ENCODE data around the gene ZNF729. TPM values are rescaled to one million over a fixed set of nuclear protein-coding genes. Genes with fewer than 3 reads are reported as not detected.
"Not testable (repeated sequence)": the region's sequence is repeated elsewhere in the genome, so short reads cannot be mapped to it uniquely, and the experiment has no call there.

The ZNF729 gene
- not detected in 2 replicates for total RNA-seq (2014; rRNA removed; shearing (Covaris generic))
- not detected in 2 replicates for polyA plus RNA-seq (2014; cell fraction: nucleus; rRNA removed)

DNA sequence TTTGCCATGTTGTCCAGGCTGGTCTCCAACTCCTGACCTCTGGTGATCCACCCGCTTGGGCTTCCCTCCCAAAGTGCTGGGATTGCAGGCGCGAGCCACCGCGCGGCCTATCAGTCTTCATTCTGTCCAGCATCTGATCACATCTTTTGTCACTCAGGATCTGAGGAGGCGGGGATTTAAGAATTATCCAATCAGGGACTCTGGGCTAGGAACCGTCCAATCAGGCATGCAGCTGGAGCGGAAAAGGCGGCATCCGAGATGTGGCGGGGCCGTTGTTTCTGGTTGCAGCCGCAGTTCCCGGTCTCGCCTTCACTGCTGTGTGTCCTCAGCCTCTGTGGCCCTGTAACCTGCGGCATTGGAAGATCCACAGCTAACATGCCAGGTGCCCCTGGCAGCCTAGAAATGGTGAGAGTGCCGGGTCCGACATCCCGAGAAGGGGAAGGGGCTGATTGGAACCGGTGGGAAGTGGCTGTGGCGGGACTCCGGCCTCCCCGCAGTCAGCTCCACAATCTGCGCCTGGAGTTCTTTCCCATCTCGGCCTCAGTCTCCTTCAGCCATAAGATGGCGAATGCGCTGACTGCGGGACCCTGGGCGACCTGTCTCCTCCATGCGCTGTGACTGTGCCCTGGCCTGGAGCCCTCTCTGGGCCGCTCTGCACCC, at the start of gene ZNF729:
ZNF729 (plus strand) TSS at position 291 of the 660 bp plus-strand sequence; CDS start at position 376, 85 bp downstream.
- DNase-seq (ENCODE audit: extremely low read depth, low read depth) = no peak

DNA sequence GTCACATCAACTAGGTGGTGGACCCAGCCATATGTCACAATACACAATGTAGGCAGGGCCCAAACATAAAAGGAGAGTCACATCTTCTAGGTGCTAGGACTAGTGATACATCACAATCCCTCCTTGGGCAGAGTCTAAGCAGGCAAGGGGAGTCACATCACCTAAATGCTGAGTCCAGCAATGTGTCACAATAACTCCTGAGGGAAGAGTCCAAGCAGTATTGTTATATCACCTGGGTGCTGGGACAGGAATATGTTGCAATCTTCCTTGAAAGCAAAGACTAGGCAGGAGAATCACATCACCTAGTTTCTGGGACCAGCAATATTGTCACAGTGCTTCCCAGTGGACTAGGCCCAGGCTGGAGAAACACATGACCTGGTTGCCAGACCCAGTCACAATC, 29.4 kb upstream of the ZNF729 start:
- DNase-seq (ENCODE audit: extremely low read depth, low read depth) = no peak

DNA sequence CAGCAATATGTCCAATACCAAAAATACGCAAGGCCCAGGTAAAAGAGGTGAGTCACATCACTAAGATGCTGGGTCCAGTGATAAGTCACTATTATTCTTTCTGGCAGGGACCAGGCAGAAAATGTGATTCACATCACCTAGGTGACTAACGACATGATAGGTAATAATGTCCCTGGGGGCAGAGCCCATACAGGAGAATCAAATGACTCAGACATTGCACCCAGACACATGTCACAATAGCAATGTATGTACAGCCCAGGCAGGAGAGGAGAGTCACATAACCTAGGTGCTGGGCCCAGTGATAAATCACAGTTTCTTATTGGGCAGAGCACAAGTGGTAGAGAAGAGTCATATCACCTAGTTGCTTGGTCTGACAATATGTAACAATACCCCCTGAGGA, 28.9 kb upstream of the ZNF729 start:
- DNase-seq (ENCODE audit: extremely low read depth, low read depth) = no peak

DNA sequence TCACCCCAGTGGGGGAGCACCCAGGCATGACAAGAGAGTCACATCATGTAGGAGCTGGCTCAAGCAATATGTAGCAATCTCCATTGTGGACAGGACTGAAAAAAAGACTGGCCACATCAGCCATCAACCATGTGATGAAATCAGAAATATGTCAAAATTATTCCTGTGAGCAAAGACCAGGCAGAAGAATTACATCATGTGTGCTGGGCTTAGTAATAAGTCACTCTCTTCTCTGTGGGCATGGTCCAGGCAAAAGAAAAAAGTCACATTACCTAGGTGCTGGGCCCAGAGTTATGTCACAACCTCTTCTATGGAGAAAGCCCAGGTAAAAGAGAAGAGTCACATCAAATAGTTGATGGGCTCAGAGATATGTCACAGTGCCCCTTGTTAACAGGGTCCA, 28.3 kb upstream of the ZNF729 start:
- DNase-seq (ENCODE audit: extremely low read depth, low read depth) = no peak

DNA sequence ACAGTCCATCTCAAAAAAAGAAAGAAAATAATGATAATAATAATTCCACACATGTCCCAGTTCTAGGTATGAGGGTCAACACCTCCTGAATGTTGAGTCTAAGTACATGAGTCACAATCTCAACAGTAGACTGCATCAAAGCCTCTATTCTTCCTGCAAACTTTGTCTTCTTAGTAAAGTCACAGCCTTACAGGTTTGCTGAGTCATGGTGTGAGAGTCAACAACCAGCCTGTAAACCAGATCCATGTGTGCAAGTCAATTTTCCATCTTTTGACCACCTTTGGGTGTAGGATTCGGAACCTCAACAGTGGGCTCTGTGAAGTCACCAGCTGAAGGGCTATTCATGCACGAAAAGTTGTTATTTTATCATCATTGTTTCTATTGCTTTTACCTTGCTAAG, 25.7 kb upstream of the ZNF729 start:
- DNase-seq (ENCODE audit: extremely low read depth, low read depth) = no peak

DNA sequence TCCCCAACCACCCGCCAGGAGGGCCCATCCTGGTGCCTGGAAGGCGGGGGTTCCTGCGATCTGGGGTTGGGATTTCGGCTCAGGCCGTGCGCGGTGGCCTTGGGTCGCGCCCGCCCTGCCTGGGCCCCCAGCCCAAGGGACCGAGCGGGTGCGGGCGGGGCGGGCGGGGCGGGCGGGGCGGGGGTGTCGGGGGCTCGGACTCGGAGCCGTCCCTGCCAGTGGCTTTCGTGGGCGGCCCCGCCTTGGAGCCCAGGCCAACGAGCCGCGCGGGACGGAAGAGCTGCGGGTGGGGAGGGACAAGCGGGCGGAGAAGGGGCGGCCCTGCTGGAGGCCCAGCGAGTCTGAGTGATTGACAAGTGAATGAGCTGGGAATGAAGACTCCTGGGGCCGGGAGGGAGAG, 24.6 kb upstream of the ZNF729 start:
- no peak for DNase-seq (ENCODE audit: extremely low read depth, low read depth)

DNA sequence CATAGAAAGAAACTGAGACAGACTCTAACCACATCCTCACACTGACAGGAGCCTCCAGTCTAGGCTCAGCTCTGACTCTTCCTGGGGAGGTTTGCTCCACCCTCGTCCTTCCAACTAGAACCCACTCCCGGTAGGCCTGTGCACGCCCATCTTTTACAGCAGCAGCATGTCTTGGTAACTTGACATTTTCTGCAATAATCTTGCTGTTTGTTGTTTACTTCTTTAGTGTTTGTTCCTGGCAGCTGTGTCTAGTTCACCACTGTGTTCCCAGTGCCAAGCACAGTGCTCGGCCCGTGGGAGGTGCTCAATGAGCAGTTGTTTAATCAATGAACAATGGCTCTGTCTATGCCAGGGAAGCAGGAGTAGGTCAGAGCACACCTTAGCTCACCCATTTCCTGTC, 23.1 kb upstream of the ZNF729 start:
- DNase-seq (ENCODE audit: extremely low read depth, low read depth) = no peak

DNA sequence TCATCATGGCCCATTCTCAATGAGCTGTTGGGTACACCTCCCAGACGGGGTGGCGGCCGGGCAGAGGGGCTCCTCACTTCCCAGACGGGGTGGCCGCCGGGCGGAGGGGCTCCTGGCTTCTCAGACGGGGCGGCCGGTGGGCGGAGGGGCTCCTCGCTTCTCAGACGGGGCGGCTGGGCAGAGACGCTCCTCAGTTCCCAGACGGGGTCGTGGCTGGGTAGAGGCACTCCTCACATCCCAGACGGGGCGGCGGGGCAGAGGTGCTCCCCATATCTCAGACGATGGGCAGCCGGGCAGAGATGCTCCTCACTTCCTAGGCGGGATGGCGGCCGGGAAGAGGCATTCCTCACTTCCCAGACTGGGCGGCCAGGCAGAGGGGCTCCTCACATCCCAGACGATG, 35.3 kb downstream of the ZNF729 start:
- not testable (repeated sequence) for DNase-seq (ENCODE audit: extremely low read depth, low read depth)

DNA sequence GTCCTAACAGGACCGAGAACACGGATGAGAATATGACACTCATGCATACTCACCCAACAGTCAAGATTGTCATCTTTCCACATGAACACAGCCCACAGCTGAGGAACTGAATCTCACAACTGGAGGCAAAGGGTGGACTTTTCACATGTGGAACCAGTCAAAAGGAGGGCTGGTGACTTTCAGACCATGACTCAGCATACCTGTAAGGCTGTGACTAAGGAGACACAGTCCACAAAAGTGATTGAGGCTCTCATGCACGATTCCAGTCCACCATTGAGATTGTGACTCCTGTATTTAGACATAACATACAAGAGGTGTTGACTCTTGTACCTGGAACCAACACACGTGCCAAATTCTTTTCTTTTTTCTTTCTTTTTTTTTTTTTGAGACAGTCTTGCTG, 40.0 kb downstream of the ZNF729 start:
- DNase-seq (ENCODE audit: extremely low read depth, low read depth) = no peak

DNA sequence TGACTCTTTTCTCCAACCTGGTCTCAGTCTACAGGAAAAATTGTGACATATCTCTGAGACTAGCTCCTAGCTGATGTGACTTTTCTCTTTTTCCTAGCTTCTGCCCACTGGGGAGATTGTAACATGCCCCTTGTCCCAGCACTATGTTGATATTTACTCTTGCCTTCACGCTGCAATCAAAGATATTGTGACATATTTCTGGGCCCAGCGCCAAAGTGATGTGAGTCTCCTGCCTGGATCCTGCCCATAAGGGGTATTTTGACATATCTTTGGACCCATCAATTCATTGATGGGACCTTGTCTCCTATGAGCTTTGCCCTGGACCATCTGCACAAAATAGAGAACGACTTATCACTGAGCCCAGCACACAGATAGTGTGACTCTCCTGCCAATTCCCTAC, 41.1 kb downstream of the ZNF729 start:
- no peak for DNase-seq (ENCODE audit: extremely low read depth, low read depth)

DNA sequence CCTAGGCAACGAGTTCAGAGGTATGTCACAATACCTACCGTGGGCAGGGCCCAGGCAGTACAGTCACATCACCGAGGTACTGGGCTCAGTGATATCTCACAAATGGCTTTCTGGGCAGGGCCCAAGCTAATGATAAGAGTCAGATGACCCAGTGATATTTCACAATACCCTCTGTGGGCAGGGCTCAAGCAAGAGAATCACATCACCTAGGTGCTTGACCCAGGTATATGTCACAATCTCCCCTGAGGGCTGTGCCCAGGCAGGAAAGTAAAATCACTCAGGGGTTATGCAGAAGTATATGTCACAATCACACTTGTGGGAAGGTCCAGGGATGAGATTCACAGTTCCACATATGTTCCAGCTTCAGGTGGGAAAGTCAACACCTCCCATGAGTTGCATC, 45.3 kb downstream of the ZNF729 start:
- no peak for DNase-seq (ENCODE audit: extremely low read depth, low read depth)

DNA sequence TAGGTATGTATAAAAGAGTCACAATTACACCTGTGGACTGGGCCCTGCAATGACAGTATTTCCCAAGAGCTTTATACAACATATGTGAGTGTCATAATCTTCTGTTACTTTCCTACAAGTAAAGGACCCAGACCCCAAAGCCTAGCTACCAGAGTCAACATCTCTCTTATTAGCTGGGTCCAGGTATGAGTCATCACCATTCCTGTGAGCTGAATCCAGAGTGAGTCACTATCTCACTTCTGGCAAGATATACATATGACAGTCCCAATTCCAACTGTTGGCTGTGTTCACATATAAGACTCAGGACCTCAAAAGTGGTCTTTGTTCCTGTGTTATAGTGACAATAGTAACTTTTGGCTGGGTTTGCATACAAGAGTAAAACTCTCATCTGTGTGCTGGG, 46.7 kb downstream of the ZNF729 start:
- no peak for DNase-seq (ENCODE audit: extremely low read depth, low read depth)

DNA sequence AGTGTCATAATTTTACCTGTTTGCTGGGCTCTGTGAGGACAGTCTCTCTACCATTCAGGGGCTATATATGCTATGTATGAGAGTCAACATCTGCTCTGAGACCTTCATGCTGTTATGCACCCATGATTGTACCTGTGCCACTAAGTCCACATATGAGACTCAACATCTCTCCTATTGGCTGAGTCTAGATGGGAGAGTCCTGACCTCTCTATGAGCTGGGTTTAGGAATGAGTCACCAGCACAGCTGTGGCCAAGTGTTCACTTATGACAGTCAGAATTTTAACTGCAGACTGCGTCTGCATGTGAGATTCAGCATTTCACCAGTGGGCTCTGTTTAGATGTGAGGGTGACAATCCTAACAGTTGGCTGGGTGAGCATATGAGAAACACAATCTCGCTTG, 49.5 kb downstream of the ZNF729 start:
- no peak for DNase-seq (ENCODE audit: extremely low read depth, low read depth)

DNA sequence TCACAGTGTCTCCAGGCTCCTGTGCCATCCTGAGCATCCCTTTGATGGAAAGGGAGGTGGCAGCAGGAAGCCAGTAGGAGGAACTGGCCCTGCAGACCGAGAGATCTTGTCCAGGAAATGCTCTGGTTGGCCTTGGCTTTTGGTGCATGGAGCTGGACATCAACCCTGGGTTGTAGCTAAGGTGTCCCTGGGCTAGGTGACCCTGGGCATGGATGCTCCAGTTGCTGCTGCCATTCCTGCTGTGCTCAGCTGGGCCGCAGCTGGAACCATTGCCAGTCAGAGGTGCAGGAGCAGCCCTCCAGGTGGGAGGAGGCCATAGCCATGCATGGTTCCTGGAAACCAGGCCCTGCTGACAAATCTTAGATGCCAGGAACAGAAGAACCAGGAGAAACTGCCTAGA, 68.4 kb downstream of the ZNF729 start:
- DNase-seq (ENCODE audit: extremely low read depth, low read depth) = no peak

Small RNA genes within 50 kb of the gene (small RNA-seq; reads per million reads assigned to genes)
- 0 reads per million in 2 experiments for gene AC011494.1

Other genes with a start within 250 kb of the ZNF729 start
- not detected in 2 replicates for gene ZNF257, start 234.0 kb upstream of the ZNF729 start, total RNA-seq (2014; rRNA removed; shearing (Covaris generic))
- not detected in 2 replicates for gene ZNF676, start 89.5 kb upstream of the ZNF729 start, total RNA-seq (2014; rRNA removed; shearing (Covaris generic))
- not detected in 2 replicates for gene ZNF98, start 135.9 kb downstream of the ZNF729 start, total RNA-seq (2014; rRNA removed; shearing (Covaris generic))